Aorta (tissue), 5 donors: ENCODE results near the gene LARGE1. TPM values are rescaled to one million over a fixed set of nuclear protein-coding genes. Genes with fewer than 3 reads are reported as not detected.

ENCODE experiments used
- ATAC-seq: fragments of 200-7000 bp; cut with Tn5 transposase; one replicate; pipeline ENCODE4 v1.9.1; 2022; ENCODE audit warnings: moderate library complexity; ENCODE audit not compliant: low FRiP score
- DNase-seq, 2 donors: peaks; one replicate each; pipeline ENCODE4 v3.0.0-alpha.2; 2020
- H3K27ac ChIP-seq, 2 donors: one replicate each; pipeline ENCODE4 v1.5.1; 2013; ENCODE audit warnings: low read length in 2 of 2, mild to moderate bottlenecking in 2 of 2, moderate library complexity in 2 of 2, control low read depth in 1 of 2, inconsistent platforms in 1 of 2, low read depth in 1 of 2
- H3K27me3 ChIP-seq, 2 donors: one replicate each; pipeline ENCODE4 v1.6.1; 2013; ENCODE audit warnings: control low read depth in 1 of 2, low read length in 1 of 2, mild to moderate bottlenecking in 1 of 2, moderate library complexity in 1 of 2; ENCODE audit not compliant: insufficient read depth in 2 of 2, control insufficient read depth in 1 of 2
- H3K36me3 ChIP-seq, 2 donors: one replicate each; pipeline ENCODE4 v1.6.1; 2013; ENCODE audit warnings: control low read depth in 1 of 2, low read length in 1 of 2, mild to moderate bottlenecking in 1 of 2; ENCODE audit not compliant: insufficient read depth in 2 of 2, control insufficient read depth in 1 of 2
- H3K4me1 ChIP-seq, 2 donors: one replicate each; pipeline ENCODE4 v1.6.1; 2013; ENCODE audit warnings: low read length in 2 of 2, control low read depth in 1 of 2, mild to moderate bottlenecking in 1 of 2, moderate library complexity in 1 of 2; ENCODE audit not compliant: insufficient read depth in 2 of 2, control insufficient read depth in 1 of 2
- H3K4me3 ChIP-seq, 2 donors: one replicate each; pipeline ENCODE4 v1.5.1; 2013; ENCODE audit warnings: low read length in 2 of 2, control low read depth in 1 of 2, mild to moderate bottlenecking in 1 of 2
- H3K9me3 ChIP-seq: one replicate; pipeline ENCODE4 v1.6.1; 2013; ENCODE audit warnings: mild to moderate bottlenecking, low read length; ENCODE audit not compliant: control insufficient read depth
- WGBS, 2 donors: extraction: QIAGEN DNeasy Blood & Tissue Kit; methylation state at CpG; one replicate each; pipeline ENCODE4 v1.1.7; 2013; 5-methylcytosine and 5-hydroxymethylcytosine counted together
- intact Hi-C, 2 donors: fragments of 100-400 bp; cut with DNase I; formaldehyde crosslinking; loops; one replicate each; pipeline versions ENCODE4 v1.14.2 to v1.15.0; 2022
- polyA plus RNA-seq, 2 donors: library from polyadenylated mRNA; stranded (reverse); fragments of 200-250 nt; gene quantifications; one replicate each; pipeline ENCODE4 v1.2.3, GENCODE V29; 2013
- total RNA-seq, 2 donors: library from RNA; stranded (reverse); fragmentation: NEBNext Ultra II Directional; extraction: Animal tissue kit (Norgen Biotek cat#: 25700); gene quantifications; one replicate each; pipeline ENCODE4 v1.2.1, GENCODE V29; 2021
- donor health status: healthy with polysubstance abuse.
- donor health status: Bipolar disorder and iron deficiency.
- donor health status: DM: no; HTN: no; CAD: no.
- donor health status: DM: no; HTN: no; CAD: no.
- donor health status: DM: yes; HTN: yes; CAD: no.

LARGE1 gene
- total and polyA plus RNA-seq, 4 donors, result 2.6 to 52.5 (median 24.0) TPM

GRCh38 chr22:33327348-33327860, 592.9 kb downstream of the LARGE1 start:
- H3K9me3 ChIP-seq, result no peaks in the 10 kb centered on the region
- ATAC-seq, result no peak
- H3K27ac ChIP-seq, result no peak overlapping the region
- 96 to 97% methylated on average over 9 of the region's 9 CpGs for WGBS, 2 donors
- DNase-seq, result no peak
- H3K36me3 ChIP-seq, result no peaks in the 10 kb centered on the region
- no peak overlapping the region for H3K4me3 ChIP-seq
- H3K4me1 ChIP-seq, result no peaks in the 10 kb centered on the region
- intact Hi-C loops, result no loop called here
- no peaks in the 10 kb centered on the region for H3K27me3 ChIP-seq

DNA sequence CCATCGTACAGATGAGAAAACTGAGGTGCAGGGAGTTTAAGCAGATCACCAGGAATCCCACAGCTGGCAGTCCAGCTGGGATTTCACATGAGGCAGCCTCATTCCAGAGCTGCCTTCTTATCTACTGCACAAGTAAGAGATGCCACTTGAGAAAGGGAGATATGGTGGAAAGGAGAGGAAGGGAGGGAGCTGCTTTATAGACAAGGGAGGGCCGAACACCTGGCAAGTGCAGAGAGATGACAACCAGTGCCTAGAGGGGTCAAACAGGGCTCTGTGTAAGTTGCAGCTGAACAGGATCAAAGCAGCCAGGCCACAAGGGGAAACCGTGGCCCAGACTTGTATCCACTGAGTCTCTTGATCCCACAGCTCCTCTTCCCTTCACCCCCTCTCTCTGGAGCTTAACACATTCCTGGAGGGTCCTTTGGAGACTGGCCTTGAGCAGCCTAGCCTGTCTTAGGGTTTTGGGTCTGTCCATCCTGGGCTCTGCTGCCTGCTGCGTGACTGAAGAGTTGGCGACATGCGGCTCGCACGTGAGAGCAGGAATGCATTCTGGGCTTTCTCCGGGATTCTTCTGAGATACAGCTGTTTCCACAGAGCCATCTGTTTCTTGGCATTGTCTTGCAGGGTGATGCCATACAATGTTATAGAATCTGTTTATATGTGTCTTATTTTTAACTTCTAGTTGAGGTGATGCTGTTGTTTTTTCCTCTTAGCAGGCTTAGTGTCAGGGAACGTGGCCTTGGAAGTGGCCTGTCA, 593.6 kb downstream of the LARGE1 start:
- ATAC-seq, result no peak
- Histone ChIP-seq H3K9me3 (no peaks in the 10 kb centered on the region), H3K36me3 (no peaks in the 10 kb centered on the region), H3K4me1 (no peaks in the 10 kb centered on the region), H3K27me3 (no peaks in the 10 kb centered on the region), H3K4me3 (no peak overlapping the region), H3K27ac (no peak overlapping the region)
- intact Hi-C loops, result no loop called here
- no peak for DNase-seq
- 89 to 90% methylated on average over 10 of the region's 10 CpGs for WGBS, 2 donors

- H3K27me3 ChIP-seq, result no peaks in the 10 kb centered on the region
- H3K4me3 ChIP-seq, result no peak overlapping the region
- no peak for DNase-seq
- WGBS, 2 donors, result 84 to 86% methylated on average over 5 of the region's 5 CpGs
- H3K36me3 ChIP-seq, result no peaks in the 10 kb centered on the region
- H3K4me1 ChIP-seq, result no peaks in the 10 kb centered on the region
- H3K27ac ChIP-seq, result no peak overlapping the region
- no peak for ATAC-seq
- H3K9me3 ChIP-seq, result no peaks in the 10 kb centered on the region
- intact Hi-C loops, result no loop called here
These were observed 594.9 kb downstream of the LARGE1 start for GRCh38 chr22:33325232-33326004.

DNA sequence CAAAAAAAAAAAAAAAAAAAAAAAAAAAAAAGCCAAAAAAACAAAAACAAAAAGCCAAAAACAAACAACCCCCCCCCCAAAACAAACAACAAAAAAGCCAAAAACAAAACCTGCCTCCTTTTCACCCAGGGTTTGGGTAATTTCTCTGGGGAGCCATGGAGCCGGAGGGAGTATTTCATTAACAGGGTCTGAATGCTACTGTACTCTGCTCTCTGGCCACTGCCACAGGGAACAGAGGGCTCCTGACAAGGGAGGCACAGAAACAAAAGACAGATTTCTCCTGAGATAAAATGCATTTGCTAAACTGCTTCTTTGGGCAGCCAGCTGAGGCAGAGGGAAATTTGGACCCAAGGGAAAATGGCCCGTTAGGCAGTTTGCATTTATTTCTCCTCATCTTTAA, 596.0 kb downstream of the LARGE1 start:
- no peak overlapping the region for H3K27ac ChIP-seq
- no peaks in the 10 kb centered on the region for H3K27me3 ChIP-seq
- H3K9me3 ChIP-seq, result no peaks in the 10 kb centered on the region
- 82 to 88% methylated on average over 2 of the region's 2 CpGs for WGBS, 2 donors
- H3K4me1 ChIP-seq, result no peaks in the 10 kb centered on the region
- intact Hi-C loops, result no loop called here
- no peak for ATAC-seq
- no peaks in the 10 kb centered on the region for H3K36me3 ChIP-seq
- H3K4me3 ChIP-seq, result no peak overlapping the region
- DNase-seq, result no peak

GRCh38 chr22:33321466-33321865, 598.8 kb downstream of the LARGE1 start:
- intact Hi-C loops, result no loop called here
- ATAC-seq, result no peak

DNA sequence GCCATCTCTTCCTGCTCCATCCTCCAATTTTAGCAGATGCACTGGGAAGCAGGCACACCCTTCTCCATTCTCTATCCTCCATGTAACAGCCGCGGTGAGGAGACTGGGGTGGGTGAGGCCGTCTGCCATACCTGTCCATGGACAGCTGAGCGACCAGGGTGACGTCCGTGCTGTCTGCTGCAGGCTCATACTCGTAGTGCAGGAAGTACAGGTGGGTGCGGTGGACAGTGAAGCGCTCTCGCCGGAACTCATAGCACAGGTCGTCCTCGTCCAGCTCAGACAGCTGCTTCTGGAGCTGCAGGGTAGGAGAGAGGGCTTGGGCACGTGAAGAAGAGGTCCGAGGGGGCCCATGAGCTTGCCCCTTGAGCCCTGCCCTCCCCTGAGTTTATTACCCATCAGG, 604.3 kb downstream of the LARGE1 start:
- no peak for DNase-seq
- ATAC-seq, result no peak
- H3K4me1 ChIP-seq, result no peaks in the 10 kb centered on the region
- 96% methylated on average over 15 of the region's 15 CpGs for WGBS, 2 donors
- intact Hi-C loops, result no loop called here
- H3K27ac ChIP-seq, result no peak overlapping the region
- H3K36me3 ChIP-seq, result peaks cover 2 to 4% of the 10 kb centered on the region in 2 donors
- no peak overlapping the region for H3K4me3 ChIP-seq
- no peaks in the 10 kb centered on the region for H3K9me3 ChIP-seq
- no peaks in the 10 kb centered on the region for H3K27me3 ChIP-seq

More at GRCh38 chr22:33321466-33321865, 598.8 kb downstream of the LARGE1 start:
- 66 to 100% methylated on average over 3 of the region's 3 CpGs for whole genome bisulfite sequencing, 2 donors
- H3K27ac ChIP-seq, result no peak overlapping the region
- H3K4me1 ChIP-seq, result no peaks in the 10 kb centered on the region
- no peaks in the 10 kb centered on the region for H3K36me3 ChIP-seq
- no peaks in the 10 kb centered on the region for H3K27me3 ChIP-seq
- no peak for DNase-seq
- H3K4me3 ChIP-seq, result no peak overlapping the region
- no peaks in the 10 kb centered on the region for H3K9me3 ChIP-seq

GRCh38 chr22:33315117-33315516, 605.2 kb downstream of the LARGE1 start:
- Histone ChIP-seq H3K4me1 (no peaks in the 10 kb centered on the region), H3K27ac (no peak overlapping the region), H3K27me3 (no peaks in the 10 kb centered on the region), H3K36me3 (peaks cover 2 to 4% of the 10 kb centered on the region in 2 donors), H3K9me3 (no peaks in the 10 kb centered on the region), H3K4me3 (no peak overlapping the region)
- intact Hi-C loops, result no loop called here
- ATAC-seq (no peak), DNase-seq (no peak)
- 91 to 94% methylated on average over 11 of the region's 11 CpGs for WGBS, 2 donors

DNA sequence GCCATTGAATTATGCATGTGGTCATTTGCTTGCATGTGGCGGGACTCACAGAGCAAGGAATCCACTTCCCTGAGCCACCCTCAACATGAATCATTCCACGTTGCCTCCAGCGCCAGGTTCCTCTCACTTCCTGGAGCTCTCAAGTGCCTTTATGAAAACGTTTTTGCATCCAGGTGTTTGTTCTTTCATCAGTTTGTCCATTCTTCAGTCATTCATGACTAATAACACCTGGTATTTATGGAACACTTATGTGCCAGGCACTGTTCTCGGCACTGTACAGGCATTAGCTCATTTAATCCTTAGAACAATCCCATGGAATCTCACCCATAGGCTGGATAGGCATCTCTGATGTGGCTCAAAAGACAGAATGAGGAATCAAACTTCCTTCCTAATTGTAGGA, 606.0 kb downstream of the LARGE1 start:
- ATAC-seq (no peak), DNase-seq (no peak)
- intact Hi-C loops, result no loop called here
- Histone ChIP-seq H3K9me3 (no peaks in the 10 kb centered on the region), H3K4me1 (no peaks in the 10 kb centered on the region), H3K27me3 (no peaks in the 10 kb centered on the region), H3K27ac (no peak overlapping the region), H3K36me3 (peaks cover 2 to 4% of the 10 kb centered on the region in 2 donors), H3K4me3 (no peak overlapping the region)
- WGBS, 2 donors, result 82 to 85% methylated on average over 5 of the region's 5 CpGs
